DMS79 treated with DMSO at 0.1 percent for 48 hours (cell line): Measurements from ENCODE around the gene STS.

Experiments used
- DNase-seq: peaks from one replicate; lab custom pipeline; 2025; lab: John Stamatoyannopoulos, UW

The STS gene

GRCh38 chrX:7179446-7179845, 31.9 kb downstream of the STS start:
- no peak for DNase-seq

GRCh38 chrX:7184816-7185215, 37.3 kb downstream of the STS start:
- no peak for DNase-seq

DNA sequence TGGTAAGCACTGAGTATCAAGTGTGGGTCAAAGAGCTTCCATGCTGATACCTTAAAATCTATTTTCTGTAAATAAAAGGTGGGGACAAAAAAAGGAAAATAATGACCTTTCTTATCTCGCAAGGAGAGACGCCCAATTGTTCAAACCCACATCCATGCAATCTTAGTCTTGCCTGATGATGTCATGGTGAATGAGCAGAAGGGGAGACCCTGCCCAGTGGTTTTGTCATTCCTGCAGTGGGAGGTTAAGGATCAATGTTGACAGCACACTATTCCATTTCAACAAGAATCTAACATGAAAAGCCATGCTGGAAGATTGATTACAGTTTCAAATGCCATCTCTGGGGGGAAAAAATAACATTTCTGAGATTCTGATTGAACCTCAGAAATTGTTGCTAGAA, 41.2 kb downstream of the STS start:
- no peak for DNase-seq

DNA sequence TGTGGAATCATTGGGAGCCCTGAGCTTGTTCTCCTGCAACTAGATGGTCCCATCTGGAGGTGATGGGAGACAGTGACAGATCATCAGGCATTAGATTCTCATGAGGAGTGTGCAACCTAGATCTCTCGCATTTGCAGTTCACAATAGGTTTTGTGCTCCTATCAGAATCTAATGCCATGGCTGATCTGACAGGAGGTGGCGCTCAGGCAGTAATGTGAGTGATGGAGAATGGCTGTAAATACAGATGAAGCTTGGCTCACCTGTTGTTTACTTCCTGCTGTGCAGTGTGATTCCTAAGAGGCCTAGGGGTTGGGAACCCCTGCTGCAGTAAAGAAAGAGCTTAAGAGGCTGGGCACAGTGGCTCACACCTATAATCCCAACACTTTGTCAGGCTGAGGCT, 42.6 kb downstream of the STS start:
- DNase-seq = no peak

DNA sequence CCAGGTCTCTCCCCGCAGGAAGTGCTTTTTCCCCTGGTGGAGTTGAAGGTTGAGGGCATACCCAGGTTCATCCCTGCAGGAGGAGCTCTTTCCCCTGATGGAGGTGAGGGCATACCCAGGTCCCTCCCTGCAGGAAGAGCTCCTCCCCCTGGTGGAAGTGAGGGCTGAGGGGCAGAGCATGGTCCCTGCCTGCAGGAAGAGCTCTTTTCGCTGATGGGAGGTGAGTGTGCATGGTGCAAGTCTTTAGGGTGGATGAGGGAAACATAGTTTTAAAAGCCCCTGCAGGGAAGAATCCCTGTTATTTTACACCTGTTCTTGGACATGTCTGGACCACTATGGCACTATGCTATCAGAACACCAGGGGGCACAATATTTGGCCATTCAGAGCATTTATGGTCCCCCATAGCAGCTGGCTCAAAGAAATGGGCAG, 44.2 kb downstream of the STS start:
- no peak for DNase-seq

- DNase-seq = no peak
Measured at GRCh38 chrX:7192871-7193270, 45.4 kb downstream of the STS start.

DNA sequence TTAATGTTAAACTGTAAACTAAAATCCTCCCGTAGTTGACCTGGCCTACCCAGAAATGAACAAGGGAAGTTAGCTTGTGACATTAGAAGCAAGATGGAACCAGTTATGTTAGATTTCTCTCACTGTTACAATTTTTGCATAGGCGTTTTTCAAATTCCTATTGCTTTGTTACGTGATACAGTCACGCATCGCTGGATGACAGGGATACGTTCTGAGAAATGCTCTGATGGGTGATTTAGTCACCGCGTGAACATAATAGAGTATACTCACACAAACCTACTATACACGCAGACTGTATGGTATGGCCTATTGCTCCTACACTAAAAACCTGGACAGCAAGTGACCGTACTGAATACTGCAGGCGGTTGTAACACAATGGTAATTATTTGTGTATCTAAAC, 47.1 kb downstream of the STS start:
- DNase-seq = no peak
